SK-N-MC (cell line): ENCODE results near the gene PSTPIP2.

Experiments used
- EZH2 ChIP-seq: fragments of 200-600 bp; sonication (generic); IDR thresholded peaks from one replicate; pipeline ENCODE4 v1.6.1; 2017; ENCODE audit warnings: antibody characterized with exemption
- POLR2AphosphoS5 ChIP-seq: IDR thresholded peaks from 2 replicates; pipeline ENCODE4 v1.6.1; 2012; ENCODE audit warnings: mild to moderate bottlenecking, low read depth, low read length, borderline replicate concordance

- no peak for TF ChIP-seq EZH2
- no peak for TF ChIP-seq POLR2AphosphoS5
These were observed 78.6 kb downstream of the PSTPIP2 start for GRCh38 chr18:45993438-45993837.
